HCT116 (cell line): ENCODE results near the gene CABLES1. TPM values are rescaled to one million over a fixed set of nuclear protein-coding genes. Genes with fewer than 3 reads are reported as not detected.

ENCODE experiments used
- ATAC-seq: fragments of 200-7000 bp; cut with Tn5 transposase; 2 replicates; pipeline ENCODE4 v1.9.1; 2020; ENCODE audit warnings: mild to moderate bottlenecking, moderate library complexity
- BruUV-seq: library from RNA; stranded (reverse); fragments of 400-500 nt; replicated peaks from 2 replicates; lab custom pipeline; 2021; lab: Mats Ljungman, UMichigan
- CTCF ChIA-PET: fragments of 300-600 bp; sonication (Branson Sonifier 250); formaldehyde crosslinking; loops from one replicate; lab custom pipeline; 2021; ENCODE audit warnings: antibody characterized with exemption; lab: Charles Lee
- POLR2A ChIA-PET: fragments of 300-600, 350-600 bp; sonication (Branson Sonifier 250); formaldehyde crosslinking; loops from one replicate; lab custom pipeline; 2021; ENCODE audit warnings: antibody characterized with exemption; lab: Charles Lee
- RAD21 ChIA-PET, 2 experiments: fragments of 300-600 bp; sonication (Branson Sonifier 250); formaldehyde crosslinking; loops; one replicate each; lab custom pipeline; 2023; ENCODE audit warnings: low total read pairs in 2 of 2; ENCODE audit not compliant: uncharacterized antibody in 2 of 2, unreplicated experiment in 2 of 2, low non-redundant PET in 1 of 2; lab: Charles Lee
- DNase-seq: peaks from one replicate; pipeline ENCODE4 v3.0.0-alpha.2; 2010; ENCODE audit warnings: low read depth, low spot score
- H2AFZ ChIP-seq: fragments of 200-600 bp; shearing (Covaris generic), sonication (generic); 2 replicates; pipeline ENCODE4 v1.6.1; 2017; ENCODE audit warnings: low read depth, mixed run types, mixed read lengths, antibody characterized with exemption, low read length; ENCODE audit not compliant: poor library complexity, severe bottlenecking
- H3K27ac ChIP-seq: 2 replicates; pipeline ENCODE4 v1.5.1; 2012; ENCODE audit warnings: low read depth, low read length
- H3K27me3 ChIP-seq: fragments of 200-600 bp; sonication (generic); 2 replicates; pipeline ENCODE4 v1.6.1; 2016; ENCODE audit warnings: mixed run types, low read length, mixed read lengths; ENCODE audit not compliant: insufficient read depth
- H3K36me3 ChIP-seq, 2 experiments: fragments of 200-500 bp in 1 of 2; fragments of 200-600 bp in 1 of 2; sonication (Bioruptor generic) in 1 of 2; sonication (generic) in 1 of 2; 2 replicates each; pipeline versions ENCODE4 v1.5.1 to v1.6.1; 2014 to 2016; ENCODE audit warnings: low read length in 2 of 2, inconsistent platforms in 1 of 2, mixed read lengths in 1 of 2, mixed run types in 1 of 2; ENCODE audit not compliant: insufficient read depth in 2 of 2, control insufficient read depth in 1 of 2
- H3K4me1 ChIP-seq, 2 experiments: fragments of 200-600 bp in 1 of 2; sonication (generic) in 1 of 2; 2 replicates each; pipeline versions ENCODE4 v1.5.1 to v1.6.1; 2012 to 2017; ENCODE audit warnings: low read length in 2 of 2, inconsistent platforms in 1 of 2, mild to moderate bottlenecking in 1 of 2, mixed read lengths in 1 of 2, mixed run types in 1 of 2, moderate library complexity in 1 of 2; ENCODE audit not compliant: insufficient read depth in 2 of 2, control insufficient read depth in 1 of 2
- H3K4me2 ChIP-seq: fragments of 200-600 bp; sonication (generic); 2 replicates; pipeline ENCODE4 v1.6.1; 2017; ENCODE audit warnings: mixed run types, low read length, mixed read lengths
- H3K4me3 ChIP-seq, 2 experiments: fragments of 200-600 bp in 1 of 2; sonication (generic) in 1 of 2; replicated peaks in 1 of 2; 2 replicates each; pipeline ENCODE4 v1.5.1; 2011 to 2016; ENCODE audit warnings: low read length in 2 of 2, control low read depth in 1 of 2, low read depth in 1 of 2, mild to moderate bottlenecking in 1 of 2, mixed read lengths in 1 of 2, mixed run types in 1 of 2
- H3K79me2 ChIP-seq: fragments of 200-600 bp; sonication (generic); 2 replicates; pipeline ENCODE4 v1.6.1; 2017; ENCODE audit warnings: mild to moderate bottlenecking, mixed run types, low read length, moderate library complexity, mixed read lengths; ENCODE audit not compliant: insufficient read depth
- H3K9ac ChIP-seq: fragments of 200-600 bp; sonication (generic); 2 replicates; pipeline ENCODE4 v1.6.1; 2016; ENCODE audit warnings: low read length, mixed read lengths
- H3K9me2 ChIP-seq: fragments of 200-600 bp; sonication (generic), shearing (Covaris generic); 2 replicates; pipeline ENCODE4 v1.6.1; 2017; ENCODE audit warnings: mixed run types, mild to moderate bottlenecking, moderate library complexity; ENCODE audit not compliant: insufficient read depth
- H3K9me3 ChIP-seq, 2 experiments: fragments of 200-500 bp in 1 of 2; fragments of 200-600 bp in 1 of 2; sonication (Bioruptor generic) in 1 of 2; sonication (generic) in 1 of 2; 2 replicates each; pipeline ENCODE4 v1.6.1; 2014 to 2017; ENCODE audit warnings: low read length in 2 of 2, mixed read lengths in 2 of 2, inconsistent platforms in 1 of 2, low read depth in 1 of 2, mild to moderate bottlenecking in 1 of 2, mixed run types in 1 of 2, moderate library complexity in 1 of 2; ENCODE audit not compliant: control insufficient read depth in 1 of 2, insufficient read depth in 1 of 2
- H4K20me1 ChIP-seq: fragments of 200-600 bp; sonication (generic), shearing (Covaris generic); 2 replicates; pipeline ENCODE4 v1.6.1; 2017; ENCODE audit warnings: mixed run types, mild to moderate bottlenecking, moderate library complexity; ENCODE audit not compliant: insufficient read depth
- CBX3 ChIP-seq: IDR thresholded peaks from 2 replicates; pipeline ENCODE4 v1.6.1; 2012; ENCODE audit warnings: low read depth
- CEBPB ChIP-seq: IDR thresholded peaks from 2 replicates; pipeline ENCODE4 v1.6.1; 2012; ENCODE audit warnings: low read depth
- ELF1 ChIP-seq: IDR thresholded peaks from 2 replicates; pipeline ENCODE4 v1.6.1; 2012; ENCODE audit warnings: low read depth, borderline replicate concordance
- EZH2 ChIP-seq: fragments of 200-600 bp; sonication (generic); IDR thresholded peaks from 2 replicates; pipeline ENCODE4 v1.6.1; 2017; ENCODE audit warnings: antibody characterized with exemption, mixed run types
- EZH2phosphoT487 ChIP-seq: fragments of 200-600 bp; IDR thresholded peaks from 2 replicates; pipeline ENCODE4 v1.6.1; 2018; ENCODE audit warnings: antibody characterized with exemption, borderline replicate concordance
- FOSL1 ChIP-seq: IDR thresholded peaks from 2 replicates; pipeline ENCODE4 v1.6.1; 2012; ENCODE audit warnings: low read depth
- POLR2A ChIP-seq: IDR thresholded peaks from 2 replicates; pipeline ENCODE4 v1.7.0; 2011; ENCODE audit warnings: borderline replicate concordance; ENCODE audit not compliant: insufficient read depth, insufficient read length; ENCODE audit errors: extremely low read depth
- POLR2AphosphoS5 ChIP-seq: IDR thresholded peaks from 2 replicates; pipeline ENCODE4 v1.6.1; 2011; ENCODE audit warnings: mild to moderate bottlenecking, low read depth, low read length, moderate library complexity
- RAD21 ChIP-seq: IDR thresholded peaks from 2 replicates; pipeline ENCODE4 v1.6.1; 2012; ENCODE audit warnings: low read depth, mild to moderate bottlenecking
- SIN3A ChIP-seq: IDR thresholded peaks from 2 replicates; pipeline ENCODE4 v1.6.1; 2012; ENCODE audit warnings: low read depth
- TCF7L2 ChIP-seq: IDR thresholded peaks from 2 replicates; pipeline ENCODE4 v1.7.0; 2011; ENCODE audit warnings: borderline replicate concordance, inconsistent platforms; ENCODE audit not compliant: insufficient read depth, insufficient read length; ENCODE audit errors: extremely low read depth
- ZFX ChIP-seq: fragments of 450-650 bp; IDR thresholded peaks from 2 replicates; pipeline ENCODE4 v1.6.1; 2017
- intact Hi-C: fragments of 100-400 bp; cut with micrococcal nuclease; formaldehyde crosslinking; loops from 2 replicates; pipeline ENCODE4 v1.10.0; 2022
- total RNA-seq: library from RNA; stranded (reverse); gene quantifications from one replicate; pipeline ENCODE4 v1.2.1, GENCODE V29; 2021; ENCODE audit not compliant: unreplicated experiment
- TF ChIP-seq, protein P1 (sequence below): IDR thresholded peaks from 2 replicates; pipeline ENCODE4 v1.6.1; 2011; ENCODE audit warnings: mild to moderate bottlenecking, low read length, moderate library complexity; ENCODE audit not compliant: insufficient replicate concordance; ENCODE audit errors: extremely low read depth
- TF ChIP-seq, protein P2 (sequence below): IDR thresholded peaks from 2 replicates; pipeline ENCODE4 v1.6.1; 2012
- TF ChIP-seq, protein P3 (sequence below), 3 experiments: fragments of 200-600 bp in 1 of 3; sonication (generic) in 1 of 3; IDR thresholded peaks in 2 of 3; conservative IDR thresholded peaks in 1 of 3; 2 replicates each; pipeline ENCODE4 v1.5.1; 2012 to 2017; ENCODE audit warnings: low read depth in 2 of 3, low read length in 2 of 3, antibody characterized with exemption in 1 of 3, borderline replicate concordance in 1 of 3, control low read depth in 1 of 3, mild to moderate bottlenecking in 1 of 3, mixed read lengths in 1 of 3, mixed run types in 1 of 3, moderate library complexity in 1 of 3; ENCODE audit not compliant: insufficient read depth in 1 of 3

Gene CABLES1
- total RNA-seq, 1 experiment from 2014 or later: 7.7 TPM

DNA sequence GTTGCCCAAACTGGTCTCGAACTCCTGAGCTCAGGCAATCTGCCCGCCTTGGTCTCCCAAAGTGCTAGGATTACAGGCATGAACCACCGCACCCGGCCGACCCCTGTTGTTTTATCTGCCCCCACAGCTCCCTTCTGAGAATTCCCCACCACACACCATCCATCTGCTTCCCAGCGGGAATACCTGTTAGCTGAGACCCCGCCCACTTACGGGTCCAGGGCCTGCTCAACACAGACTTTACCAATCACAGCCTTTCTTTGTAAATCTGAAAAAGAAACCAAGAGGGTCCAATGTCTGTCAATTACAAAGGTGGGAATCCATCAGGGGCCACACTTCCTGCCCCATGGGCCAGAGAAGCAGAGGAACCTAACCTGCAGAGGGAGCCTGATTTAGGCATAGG lies 14.2 kb upstream of the CABLES1 start:
- Histone ChIP-seq H3K79me2 (no peaks in the 10 kb centered on the region), H2AFZ (no peak overlapping the region), H3K9me3 (no peaks in the 10 kb centered on the region), H3K27me3 (no peaks in the 10 kb centered on the region), H3K36me3 (no peaks in the 10 kb centered on the region), H3K9me2 (no peaks in the 10 kb centered on the region), H4K20me1 (no peaks in the 10 kb centered on the region), H3K9ac (no peak overlapping the region), H3K4me3 (no peak overlapping the region), H3K27ac (no peak overlapping the region), H3K4me1 (peaks cover 0 to 11% of the 10 kb centered on the region in 2 experiments; a peak in 2 of 4 replicates), H3K4me2 (no peak overlapping the region)
- BruUV-seq: no TSS peak
- no peak for ATAC-seq
- TF ChIP-seq TCF7L2: no peak
- TF ChIP-seq EZH2phosphoT487: no peak
- TF ChIP-seq, protein P1, sequence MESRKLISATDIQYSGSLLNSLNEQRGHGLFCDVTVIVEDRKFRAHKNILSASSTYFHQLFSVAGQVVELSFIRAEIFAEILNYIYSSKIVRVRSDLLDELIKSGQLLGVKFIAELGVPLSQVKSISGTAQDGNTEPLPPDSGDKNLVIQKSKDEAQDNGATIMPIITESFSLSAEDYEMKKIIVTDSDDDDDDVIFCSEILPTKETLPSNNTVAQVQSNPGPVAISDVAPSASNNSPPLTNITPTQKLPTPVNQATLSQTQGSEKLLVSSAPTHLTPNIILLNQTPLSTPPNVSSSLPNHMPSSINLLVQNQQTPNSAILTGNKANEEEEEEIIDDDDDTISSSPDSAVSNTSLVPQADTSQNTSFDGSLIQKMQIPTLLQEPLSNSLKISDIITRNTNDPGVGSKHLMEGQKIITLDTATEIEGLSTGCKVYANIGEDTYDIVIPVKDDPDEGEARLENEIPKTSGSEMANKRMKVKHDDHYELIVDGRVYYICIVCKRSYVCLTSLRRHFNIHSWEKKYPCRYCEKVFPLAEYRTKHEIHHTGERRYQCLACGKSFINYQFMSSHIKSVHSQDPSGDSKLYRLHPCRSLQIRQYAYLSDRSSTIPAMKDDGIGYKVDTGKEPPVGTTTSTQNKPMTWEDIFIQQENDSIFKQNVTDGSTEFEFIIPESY: no peak
- no peak for TF ChIP-seq ZFX
- no peak for TF ChIP-seq POLR2A
- TF ChIP-seq, protein P2, sequence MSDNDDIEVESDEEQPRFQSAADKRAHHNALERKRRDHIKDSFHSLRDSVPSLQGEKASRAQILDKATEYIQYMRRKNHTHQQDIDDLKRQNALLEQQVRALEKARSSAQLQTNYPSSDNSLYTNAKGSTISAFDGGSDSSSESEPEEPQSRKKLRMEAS: no peak
- TF ChIP-seq ELF1: no peak
- no peak for TF ChIP-seq CBX3
- TF ChIP-seq POLR2AphosphoS5: no peak
- no peak for TF ChIP-seq FOSL1
- TF ChIP-seq RAD21: no peak
- TF ChIP-seq CEBPB: no peak
- TF ChIP-seq, protein P3, sequence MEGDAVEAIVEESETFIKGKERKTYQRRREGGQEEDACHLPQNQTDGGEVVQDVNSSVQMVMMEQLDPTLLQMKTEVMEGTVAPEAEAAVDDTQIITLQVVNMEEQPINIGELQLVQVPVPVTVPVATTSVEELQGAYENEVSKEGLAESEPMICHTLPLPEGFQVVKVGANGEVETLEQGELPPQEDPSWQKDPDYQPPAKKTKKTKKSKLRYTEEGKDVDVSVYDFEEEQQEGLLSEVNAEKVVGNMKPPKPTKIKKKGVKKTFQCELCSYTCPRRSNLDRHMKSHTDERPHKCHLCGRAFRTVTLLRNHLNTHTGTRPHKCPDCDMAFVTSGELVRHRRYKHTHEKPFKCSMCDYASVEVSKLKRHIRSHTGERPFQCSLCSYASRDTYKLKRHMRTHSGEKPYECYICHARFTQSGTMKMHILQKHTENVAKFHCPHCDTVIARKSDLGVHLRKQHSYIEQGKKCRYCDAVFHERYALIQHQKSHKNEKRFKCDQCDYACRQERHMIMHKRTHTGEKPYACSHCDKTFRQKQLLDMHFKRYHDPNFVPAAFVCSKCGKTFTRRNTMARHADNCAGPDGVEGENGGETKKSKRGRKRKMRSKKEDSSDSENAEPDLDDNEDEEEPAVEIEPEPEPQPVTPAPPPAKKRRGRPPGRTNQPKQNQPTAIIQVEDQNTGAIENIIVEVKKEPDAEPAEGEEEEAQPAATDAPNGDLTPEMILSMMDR (IDR thresholded peaks at IDR 0.05 in 2 of 3, conservative IDR thresholded peaks at IDR 0.05 in 1 of 3; ENCODE audit: borderline replicate concordance in 1 of 3, insufficient read depth in 1 of 3, low read depth in 2 of 3, low read length in 2 of 3): no peak
- TF ChIP-seq EZH2: no peak
- no peak for TF ChIP-seq SIN3A
- DNase-seq: no peak
- RAD21 ChIA-PET: no interaction called here
- POLR2A ChIA-PET: no interaction called here
- CTCF ChIA-PET: interaction anchor here (3.5 kb wide), 1 partner anchor 10 kb away, joined by 10 read pairs; no protein-coding TSS in a partner anchor
- intact Hi-C loops: no loop called here
